ENCODE data around the gene TECR. TPM values are rescaled to one million over a fixed set of nuclear protein-coding genes. Genes with fewer than 3 reads are reported as not detected.
A peak's percentile ranks its signal among the peaks of the same experiment; 100 is the strongest.

Gene TECR
- total and polyA plus RNA-seq, 2 of the 13 experiments (the other 11 are each of a cell fraction or from before 2014, with no cell fraction given), result 54.9 to 121 TPM

DNA sequence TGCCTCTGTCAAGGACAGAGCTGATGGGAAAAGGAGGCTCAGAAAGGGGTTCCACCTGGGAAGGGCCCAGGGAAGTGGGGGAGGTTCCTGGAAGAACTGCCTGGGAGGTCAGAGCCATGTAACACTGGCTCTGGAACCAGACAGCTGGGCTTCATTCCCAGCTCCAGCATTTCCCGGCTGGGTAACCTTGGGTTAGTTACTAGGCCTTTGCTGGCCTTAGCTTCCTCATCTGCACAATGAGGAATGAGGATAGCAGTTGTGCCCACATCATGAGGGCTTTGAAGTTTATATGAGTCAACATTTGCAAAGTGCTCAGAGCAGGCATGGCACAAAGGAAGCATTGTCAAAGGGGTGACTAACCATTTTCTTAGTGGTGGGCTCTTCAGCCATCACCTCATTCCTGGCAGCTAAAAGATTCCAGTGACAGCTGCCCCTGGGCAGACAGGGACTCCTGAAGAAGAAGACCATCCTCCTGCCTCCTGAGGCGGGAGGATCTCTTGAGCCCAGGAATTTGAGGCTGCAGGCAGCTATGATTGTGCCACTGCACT is 9.5 kb upstream of the TECR start (continued):
- TF ChIP-seq ETV5 (CRISPR knock-in tag; IDR thresholded peaks at IDR 0.05; ENCODE audit: borderline replicate concordance) (peak; percentile 73), ZNF317 (CRISPR knock-in tag; IDR thresholded peaks at IDR 0.05) (no peak), TCF7 (IDR thresholded peaks at IDR 0.05; ENCODE audit: low read depth) (peak; percentile 92), TRIM24 (CRISPR knock-in tag; IDR thresholded peaks at IDR 0.05) (no peak), ZNF354B (CRISPR knock-in tag; IDR thresholded peaks at IDR 0.05) (no peak), MIXL1 (CRISPR knock-in tag; IDR thresholded peaks at IDR 0.05) (peak; percentile 77), ZBTB34 (CRISPR knock-in tag; IDR thresholded peaks at IDR 0.05) (peak; percentile 42; the same call in 1 of the 2 replicates), PREB (CRISPR knock-in tag; IDR thresholded peaks at IDR 0.05) (no peak), PAF1 (CRISPR knock-in tag; IDR thresholded peaks at IDR 0.05) (no peak), ARID5B (CRISPR knock-in tag; IDR thresholded peaks at IDR 0.05) (peak; percentile 88), TBL1XR1 (IDR thresholded peaks at IDR 0.05; ENCODE audit: borderline replicate concordance, low read length, partially characterized antibody) (peak; percentile 35), SP2 (CRISPR knock-in tag; IDR thresholded peaks at IDR 0.05) (no peak), SOX5 (CRISPR knock-in tag; IDR thresholded peaks at IDR 0.05; ENCODE audit: borderline replicate concordance) (peak; percentile 91), MAF1 (CRISPR knock-in tag; IDR thresholded peaks at IDR 0.05; ENCODE audit: borderline replicate concordance) (no peak), ZNF235 (CRISPR knock-in tag; IDR thresholded peaks at IDR 0.05; ENCODE audit: borderline replicate concordance) (no peak), ZNF704 (CRISPR knock-in tag; IDR thresholded peaks at IDR 0.05; ENCODE audit: borderline replicate concordance) (no peak)
- TF ChIP-seq, protein P1, sequence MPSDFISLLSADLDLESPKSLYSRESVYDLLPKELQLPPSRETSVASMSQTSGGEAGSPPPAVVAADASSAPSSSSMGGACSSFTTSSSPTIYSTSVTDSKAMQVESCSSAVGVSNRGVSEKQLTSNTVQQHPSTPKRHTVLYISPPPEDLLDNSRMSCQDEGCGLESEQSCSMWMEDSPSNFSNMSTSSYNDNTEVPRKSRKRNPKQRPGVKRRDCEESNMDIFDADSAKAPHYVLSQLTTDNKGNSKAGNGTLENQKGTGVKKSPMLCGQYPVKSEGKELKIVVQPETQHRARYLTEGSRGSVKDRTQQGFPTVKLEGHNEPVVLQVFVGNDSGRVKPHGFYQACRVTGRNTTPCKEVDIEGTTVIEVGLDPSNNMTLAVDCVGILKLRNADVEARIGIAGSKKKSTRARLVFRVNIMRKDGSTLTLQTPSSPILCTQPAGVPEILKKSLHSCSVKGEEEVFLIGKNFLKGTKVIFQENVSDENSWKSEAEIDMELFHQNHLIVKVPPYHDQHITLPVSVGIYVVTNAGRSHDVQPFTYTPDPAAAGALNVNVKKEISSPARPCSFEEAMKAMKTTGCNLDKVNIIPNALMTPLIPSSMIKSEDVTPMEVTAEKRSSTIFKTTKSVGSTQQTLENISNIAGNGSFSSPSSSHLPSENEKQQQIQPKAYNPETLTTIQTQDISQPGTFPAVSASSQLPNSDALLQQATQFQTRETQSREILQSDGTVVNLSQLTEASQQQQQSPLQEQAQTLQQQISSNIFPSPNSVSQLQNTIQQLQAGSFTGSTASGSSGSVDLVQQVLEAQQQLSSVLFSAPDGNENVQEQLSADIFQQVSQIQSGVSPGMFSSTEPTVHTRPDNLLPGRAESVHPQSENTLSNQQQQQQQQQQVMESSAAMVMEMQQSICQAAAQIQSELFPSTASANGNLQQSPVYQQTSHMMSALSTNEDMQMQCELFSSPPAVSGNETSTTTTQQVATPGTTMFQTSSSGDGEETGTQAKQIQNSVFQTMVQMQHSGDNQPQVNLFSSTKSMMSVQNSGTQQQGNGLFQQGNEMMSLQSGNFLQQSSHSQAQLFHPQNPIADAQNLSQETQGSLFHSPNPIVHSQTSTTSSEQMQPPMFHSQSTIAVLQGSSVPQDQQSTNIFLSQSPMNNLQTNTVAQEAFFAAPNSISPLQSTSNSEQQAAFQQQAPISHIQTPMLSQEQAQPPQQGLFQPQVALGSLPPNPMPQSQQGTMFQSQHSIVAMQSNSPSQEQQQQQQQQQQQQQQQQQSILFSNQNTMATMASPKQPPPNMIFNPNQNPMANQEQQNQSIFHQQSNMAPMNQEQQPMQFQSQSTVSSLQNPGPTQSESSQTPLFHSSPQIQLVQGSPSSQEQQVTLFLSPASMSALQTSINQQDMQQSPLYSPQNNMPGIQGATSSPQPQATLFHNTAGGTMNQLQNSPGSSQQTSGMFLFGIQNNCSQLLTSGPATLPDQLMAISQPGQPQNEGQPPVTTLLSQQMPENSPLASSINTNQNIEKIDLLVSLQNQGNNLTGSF (CRISPR knock-in tag; IDR thresholded peaks at IDR 0.05), result no peak
